Neural cell (in vitro differentiated cells): Measurements from ENCODE around the gene MBD3L2B. TPM values are rescaled to one million over a fixed set of nuclear protein-coding genes. Genes with fewer than 3 reads are reported as not detected.

Experiments
- H2AFZ ChIP-seq: fragments of 200-600, 300-800 bp; sonication (generic), shearing (Covaris generic); 2 replicates; pipeline ENCODE4 v1.6.0; 2014; ENCODE audit warnings: low read depth, mild to moderate bottlenecking, antibody characterized with exemption, low read length, moderate library complexity
- H3F3A ChIP-seq: fragments of 200-600 bp; shearing (Covaris generic); 2 replicates; pipeline ENCODE4 v1.6.1; 2016; ENCODE audit warnings: mild to moderate bottlenecking, moderate library complexity, mixed read lengths, antibody characterized with exemption, low read length; ENCODE audit not compliant: insufficient read depth, poor library complexity, severe bottlenecking
- H3K27ac ChIP-seq: fragments of 200-600, 300-800 bp; sonication (generic), shearing (Covaris generic); 2 replicates; pipeline ENCODE4 v1.5.1; 2014; ENCODE audit warnings: mild to moderate bottlenecking, low read length, moderate library complexity
- H3K27me3 ChIP-seq: fragments of 300-800, 200-600 bp; sonication (generic), shearing (Covaris generic); 2 replicates; pipeline ENCODE4 v1.6.0; 2014; ENCODE audit warnings: mild to moderate bottlenecking, low read depth, low read length, moderate library complexity; ENCODE audit not compliant: insufficient read depth
- H3K36me3 ChIP-seq: fragments of 300-800, 200-600 bp; sonication (generic), shearing (Covaris generic); 2 replicates; pipeline ENCODE4 v1.5.1; 2014; ENCODE audit warnings: mild to moderate bottlenecking, antibody characterized with exemption, low read length, moderate library complexity; ENCODE audit not compliant: insufficient read depth
- H3K4me2 ChIP-seq: fragments of 300-800, 200-600 bp; sonication (generic), shearing (Covaris generic); 2 replicates; pipeline ENCODE4 v1.6.0; 2014; ENCODE audit warnings: mild to moderate bottlenecking, low read length
- H3K4me3 ChIP-seq: fragments of 300-800, 200-600 bp; sonication (generic), shearing (Covaris generic); 2 replicates; pipeline ENCODE4 v1.5.1; 2014; ENCODE audit warnings: mild to moderate bottlenecking, low read length, moderate library complexity
- H3K79me2 ChIP-seq: fragments of 200-600 bp; shearing (Covaris generic); replicated peaks from 2 replicates; pipeline ENCODE4 v1.6.0; 2014; ENCODE audit warnings: mild to moderate bottlenecking, low read length, moderate library complexity; ENCODE audit not compliant: insufficient read depth
- H3K9ac ChIP-seq: fragments of 300-800, 200-600 bp; sonication (generic), shearing (Covaris generic); 2 replicates; pipeline ENCODE4 v1.6.1; 2016; ENCODE audit warnings: mild to moderate bottlenecking, low read length, mixed read lengths
- H3K9me2 ChIP-seq: fragments of 200-600 bp; shearing (Covaris generic); 2 replicates; pipeline ENCODE4 v1.6.1; 2016; ENCODE audit warnings: mild to moderate bottlenecking, low read length, mixed read lengths; ENCODE audit not compliant: insufficient read depth
- H3K9me3 ChIP-seq: fragments of 200-600, 300-800 bp; sonication (generic), shearing (Covaris generic); 2 replicates; pipeline ENCODE4 v1.6.1; 2016; ENCODE audit warnings: mild to moderate bottlenecking, mixed run types, low read length, moderate library complexity, mixed read lengths
- H4K20me1 ChIP-seq: fragments of 200-600 bp; shearing (Covaris generic); 2 replicates; pipeline ENCODE4 v1.6.1; 2016; ENCODE audit warnings: mild to moderate bottlenecking, mixed run types; ENCODE audit not compliant: insufficient read depth
- EP300 ChIP-seq: fragments of 450-650 bp; conservative IDR thresholded peaks from 2 replicates; pipeline ENCODE4 v1.6.1; 2014; ENCODE audit warnings: antibody characterized with exemption, mild to moderate bottlenecking, moderate library complexity; ENCODE audit not compliant: poor library complexity, severe bottlenecking
- EZH2 ChIP-seq: fragments of 200-600, 300-800 bp; shearing (Covaris generic), sonication (generic); IDR thresholded peaks from 2 replicates; pipeline ENCODE4 v1.6.1; 2014; ENCODE audit warnings: antibody characterized with exemption, low read length, borderline replicate concordance, mild to moderate bottlenecking; ENCODE audit not compliant: insufficient read depth, poor library complexity, severe bottlenecking
- MXI1 ChIP-seq: fragments of 450-650 bp; conservative IDR thresholded peaks from 2 replicates; pipeline ENCODE4 v1.6.1; 2014; ENCODE audit warnings: antibody characterized with exemption, mild to moderate bottlenecking; ENCODE audit not compliant: poor library complexity, severe bottlenecking
- POLR2AphosphoS5 ChIP-seq: IDR thresholded peaks from 2 replicates; pipeline ENCODE4 v1.6.1; 2012
- RAD21 ChIP-seq: fragments of 450-650 bp; conservative IDR thresholded peaks from 2 replicates; pipeline ENCODE4 v1.6.1; 2014; ENCODE audit warnings: antibody characterized with exemption, mild to moderate bottlenecking, moderate library complexity
- SMC3 ChIP-seq: fragments of 450-650 bp; conservative IDR thresholded peaks from 2 replicates; pipeline ENCODE4 v1.6.1; 2014; ENCODE audit warnings: antibody characterized with exemption, mild to moderate bottlenecking, moderate library complexity; ENCODE audit not compliant: poor library complexity
- TAF1 ChIP-seq: IDR thresholded peaks from 2 replicates; pipeline ENCODE4 v1.6.1; 2012; ENCODE audit warnings: low read depth
- polyA plus RNA-seq: library from polyadenylated mRNA; depleted of rRNA; stranded (reverse); fragments of >200 nt; gene quantifications from 2 replicates; pipeline ENCODE4 v1.2.3, GENCODE V29; 2014
- TF ChIP-seq, protein P1 (sequence below): fragments of 450-650 bp; IDR thresholded peaks from 2 replicates; pipeline ENCODE4 v1.5.1; 2014; ENCODE audit warnings: antibody characterized with exemption, mild to moderate bottlenecking, moderate library complexity; ENCODE audit not compliant: poor library complexity, severe bottlenecking
- TF ChIP-seq, protein P2 (sequence below): IDR thresholded peaks from 2 replicates; pipeline ENCODE4 v1.6.1; 2012; ENCODE audit warnings: borderline replicate concordance

Gene MBD3L2B
- polyA plus RNA-seq, 1 donor from 2014 or later, result not detected

DNA sequence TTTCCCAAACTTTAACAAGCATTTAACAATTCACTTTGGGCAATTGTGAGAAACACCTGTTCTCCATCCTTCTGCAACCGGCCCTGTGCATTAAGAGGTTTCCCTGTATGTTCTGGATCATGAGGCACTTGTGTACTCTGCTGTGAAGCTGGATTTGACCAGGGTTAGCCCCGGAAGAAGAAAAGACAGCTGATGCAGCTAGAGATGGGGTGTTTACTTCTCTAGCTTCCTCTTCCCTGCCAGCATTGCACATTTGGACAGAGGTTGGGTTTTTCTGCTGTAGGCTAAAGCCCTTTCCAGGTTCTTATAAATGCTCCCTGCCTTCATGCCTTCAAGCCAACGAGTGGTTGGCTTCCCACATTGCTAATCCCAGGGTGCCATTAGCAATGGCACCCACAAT lies 20.9 kb downstream of the MBD3L2B start:
- no peak overlapping the region for H3K27ac ChIP-seq

DNA sequence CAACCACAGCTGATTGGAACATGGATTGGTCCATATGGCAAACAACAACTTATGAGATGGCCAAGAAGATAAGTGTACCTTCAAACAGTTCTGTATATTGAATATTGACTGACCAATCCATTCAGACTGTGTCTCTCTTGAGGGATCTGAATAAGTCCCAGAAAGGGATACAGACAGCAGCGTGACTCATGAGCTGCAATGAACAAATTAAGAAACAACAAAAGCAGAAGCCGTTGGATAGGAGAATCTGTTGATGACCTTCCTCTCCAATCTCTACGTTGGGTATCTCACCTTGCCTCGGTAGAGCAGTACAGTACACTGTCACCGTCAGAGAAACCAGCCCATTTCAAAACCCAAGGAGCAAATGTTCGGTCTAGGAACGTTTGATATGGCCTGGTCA lies 21.3 kb downstream of the MBD3L2B start:
- Histone ChIP-seq H3K27me3 (no peaks in the 10 kb centered on the region), H3K4me3 (no peak overlapping the region), H3K36me3 (no peaks in the 10 kb centered on the region), H3K9me2 (no peaks in the 10 kb centered on the region), H3K9me3 (no peaks in the 10 kb centered on the region), H3K79me2 (no peaks in the 10 kb centered on the region), H3K27ac (no peak overlapping the region), H4K20me1 (no peaks in the 10 kb centered on the region), H3K9ac (no peak overlapping the region), H3F3A (no peaks in the 10 kb centered on the region), H3K4me2 (no peak overlapping the region), H2AFZ (no peak overlapping the region)
- no peak for TF ChIP-seq EZH2
- TF ChIP-seq POLR2AphosphoS5, result no peak
- no peak for TF ChIP-seq RAD21
- TF ChIP-seq, protein P1, sequence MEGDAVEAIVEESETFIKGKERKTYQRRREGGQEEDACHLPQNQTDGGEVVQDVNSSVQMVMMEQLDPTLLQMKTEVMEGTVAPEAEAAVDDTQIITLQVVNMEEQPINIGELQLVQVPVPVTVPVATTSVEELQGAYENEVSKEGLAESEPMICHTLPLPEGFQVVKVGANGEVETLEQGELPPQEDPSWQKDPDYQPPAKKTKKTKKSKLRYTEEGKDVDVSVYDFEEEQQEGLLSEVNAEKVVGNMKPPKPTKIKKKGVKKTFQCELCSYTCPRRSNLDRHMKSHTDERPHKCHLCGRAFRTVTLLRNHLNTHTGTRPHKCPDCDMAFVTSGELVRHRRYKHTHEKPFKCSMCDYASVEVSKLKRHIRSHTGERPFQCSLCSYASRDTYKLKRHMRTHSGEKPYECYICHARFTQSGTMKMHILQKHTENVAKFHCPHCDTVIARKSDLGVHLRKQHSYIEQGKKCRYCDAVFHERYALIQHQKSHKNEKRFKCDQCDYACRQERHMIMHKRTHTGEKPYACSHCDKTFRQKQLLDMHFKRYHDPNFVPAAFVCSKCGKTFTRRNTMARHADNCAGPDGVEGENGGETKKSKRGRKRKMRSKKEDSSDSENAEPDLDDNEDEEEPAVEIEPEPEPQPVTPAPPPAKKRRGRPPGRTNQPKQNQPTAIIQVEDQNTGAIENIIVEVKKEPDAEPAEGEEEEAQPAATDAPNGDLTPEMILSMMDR, result no peak
- TF ChIP-seq TAF1, result no peak
- TF ChIP-seq, protein P2, sequence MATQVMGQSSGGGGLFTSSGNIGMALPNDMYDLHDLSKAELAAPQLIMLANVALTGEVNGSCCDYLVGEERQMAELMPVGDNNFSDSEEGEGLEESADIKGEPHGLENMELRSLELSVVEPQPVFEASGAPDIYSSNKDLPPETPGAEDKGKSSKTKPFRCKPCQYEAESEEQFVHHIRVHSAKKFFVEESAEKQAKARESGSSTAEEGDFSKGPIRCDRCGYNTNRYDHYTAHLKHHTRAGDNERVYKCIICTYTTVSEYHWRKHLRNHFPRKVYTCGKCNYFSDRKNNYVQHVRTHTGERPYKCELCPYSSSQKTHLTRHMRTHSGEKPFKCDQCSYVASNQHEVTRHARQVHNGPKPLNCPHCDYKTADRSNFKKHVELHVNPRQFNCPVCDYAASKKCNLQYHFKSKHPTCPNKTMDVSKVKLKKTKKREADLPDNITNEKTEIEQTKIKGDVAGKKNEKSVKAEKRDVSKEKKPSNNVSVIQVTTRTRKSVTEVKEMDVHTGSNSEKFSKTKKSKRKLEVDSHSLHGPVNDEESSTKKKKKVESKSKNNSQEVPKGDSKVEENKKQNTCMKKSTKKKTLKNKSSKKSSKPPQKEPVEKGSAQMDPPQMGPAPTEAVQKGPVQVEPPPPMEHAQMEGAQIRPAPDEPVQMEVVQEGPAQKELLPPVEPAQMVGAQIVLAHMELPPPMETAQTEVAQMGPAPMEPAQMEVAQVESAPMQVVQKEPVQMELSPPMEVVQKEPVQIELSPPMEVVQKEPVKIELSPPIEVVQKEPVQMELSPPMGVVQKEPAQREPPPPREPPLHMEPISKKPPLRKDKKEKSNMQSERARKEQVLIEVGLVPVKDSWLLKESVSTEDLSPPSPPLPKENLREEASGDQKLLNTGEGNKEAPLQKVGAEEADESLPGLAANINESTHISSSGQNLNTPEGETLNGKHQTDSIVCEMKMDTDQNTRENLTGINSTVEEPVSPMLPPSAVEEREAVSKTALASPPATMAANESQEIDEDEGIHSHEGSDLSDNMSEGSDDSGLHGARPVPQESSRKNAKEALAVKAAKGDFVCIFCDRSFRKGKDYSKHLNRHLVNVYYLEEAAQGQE, result no peak
- no peak for TF ChIP-seq EP300
- TF ChIP-seq MXI1, result no peak
- no peak for TF ChIP-seq SMC3

More for the DNA sequence above, 20.9 kb downstream of the MBD3L2B start:
- no peaks in the 10 kb centered on the region for H4K20me1 ChIP-seq
- no peaks in the 10 kb centered on the region for H3K36me3 ChIP-seq
- H3K9me2 ChIP-seq, result no peaks in the 10 kb centered on the region
- no peak overlapping the region for H3K4me2 ChIP-seq
- H3F3A ChIP-seq, result no peaks in the 10 kb centered on the region
- H2AFZ ChIP-seq, result no peak overlapping the region
- TF ChIP-seq SMC3, result no peak
- no peak for TF ChIP-seq POLR2AphosphoS5
- TF ChIP-seq MXI1, result no peak
- no peak for TF ChIP-seq RAD21
- no peak for TF ChIP-seq EP300
- no peak overlapping the region for H3K9ac ChIP-seq
- H3K79me2 ChIP-seq, result no peaks in the 10 kb centered on the region
- H3K27me3 ChIP-seq, result no peaks in the 10 kb centered on the region
- no peaks in the 10 kb centered on the region for H3K9me3 ChIP-seq
- no peak overlapping the region for H3K4me3 ChIP-seq
